Measurements from ENCODE around the gene EIF4G1. TPM values are rescaled to one million over a fixed set of nuclear protein-coding genes. Genes with fewer than 3 reads are reported as not detected.

EIF4G1 gene
- total and polyA plus RNA-seq, 2 of the 4 experiments (the other 2 are of a cell fraction), result 225 to 274 TPM

- intact Hi-C loops (cut with micrococcal nuclease) (no loop called here), in situ Hi-C loops (cut with MboI; ENCODE audit: low sequenced_read_pairs) (no loop called here), dilution Hi-C loops (cut with HindIII; ENCODE audit: low sequenced_read_pairs, unreplicated experiment) (no loop called here)
- ChIA-PET CTCF (interaction anchor here (1.3 kb wide), 1 partner anchor 19 kb away, joined by 3 read pairs; no protein-coding TSS in a partner anchor), POLR2A (ENCODE audit: unreplicated experiment) (interaction anchor here (2.2 kb wide), 1 partner anchor 23 kb away, joined by 5 read pairs; no protein-coding TSS in a partner anchor)
- H4K8ac ChIP-seq (ENCODE audit: low read depth in 2 of 2, low read length in 2 of 2), result peak overlapping the region in 1 of 2 experiments; percentile 48; a peak in 1 of 4 replicates
- H4K5ac ChIP-seq (ENCODE audit: low read depth, low read length), result no peak overlapping the region
- peak overlapping the region; percentile 7; the same call in 1 of the 2 replicates for H3K4me3 ChIP-seq (ENCODE audit: insufficient read depth, low read depth, low read length)
- H3K27ac ChIP-seq (ENCODE audit: insufficient read depth, low read length), result peak overlapping the region; percentile 24
- no peak overlapping the region; the same call in 1 of the 2 replicates for H2BK120ac ChIP-seq (ENCODE audit: low read depth, low read length)
- peaks cover 45% of the 10 kb centered on the region for H4K20me1 ChIP-seq (ENCODE audit: insufficient read depth, low read length)
- H2BK15ac ChIP-seq (ENCODE audit: low read depth, low read length), result no peak overlapping the region
- H3K14ac ChIP-seq (replicated peaks; ENCODE audit: low read depth, low read length), result 0 out of 2 replicates have a peak overlapping the region, but pooled peaks have one; percentile 19
- no peak overlapping the region for H4K91ac ChIP-seq (ENCODE audit: insufficient read depth, low read depth, low read length)
- no peak overlapping the region for H3K18ac ChIP-seq (ENCODE audit: low read depth, low read length)
- peak overlapping the region; percentile 84 for H2AK5ac ChIP-seq (ENCODE audit: low read depth, low read length)
- 0% methylated on average over 20 of the region's 37 CpGs; no CpG with 5 or more reads in 1 of the 2 experiments for WGBS, 2 experiments (ENCODE audit: extremely low coverage in 2 of 2, insufficient read length in 1 of 2)
- H3K9ac ChIP-seq (ENCODE audit: low read depth, low read length), result peak overlapping the region; percentile 30; the same call in 1 of the 2 replicates
- H2AK9ac ChIP-seq (replicated peaks; ENCODE audit: low read depth, low read length, poor library complexity), result peak overlapping the region; percentile 81
- H3K4me2 ChIP-seq (ENCODE audit: low read depth, low read length), result peak overlapping the region; percentile 37
- H2AFZ ChIP-seq (replicated peaks; ENCODE audit: low read length, poor library complexity), result peak overlapping the region; percentile 82
- no TSS peak for BruUV-seq (replicated peaks)
- H3K36me3 ChIP-seq (ENCODE audit: control insufficient read depth, insufficient read depth, low read length), result peaks cover 30% of the 10 kb centered on the region
- H3K56ac ChIP-seq (ENCODE audit: extremely low read depth, insufficient read depth, low read length), result no peak overlapping the region
- DNase-seq (peak; percentile 87), ATAC-seq (ENCODE audit: low read depth) (peak; percentile 22)
- 0 out of 2 replicates have a peak overlapping the region, but pooled peaks have one; percentile 22 for H2BK20ac ChIP-seq (ENCODE audit: low read depth, low read length)
- peaks cover 25% of the 10 kb centered on the region for H3K9me1 ChIP-seq (ENCODE audit: insufficient read depth, low read length)
- H2BK5ac ChIP-seq (ENCODE audit: low read depth, low read length, poor library complexity, severe bottlenecking), result peak overlapping the region; percentile 27
- peak overlapping the region; percentile 68; the same call in 1 of the 2 replicates for H3K23ac ChIP-seq (ENCODE audit: low read depth, low read length)
- H3K9me3 ChIP-seq (ENCODE audit: control insufficient read depth, insufficient read depth, low read length), result no peaks in the 10 kb centered on the region
- peaks cover 36% of the 10 kb centered on the region for H3K4me1 ChIP-seq (ENCODE audit: control insufficient read depth, insufficient read depth, low read length)
- H3K27me3 ChIP-seq (ENCODE audit: control insufficient read depth, insufficient read depth, low read length), result no peaks in the 10 kb centered on the region
- peaks cover 18 to 86% of the 10 kb centered on the region in 2 experiments; a peak in 3 of 4 replicates for H3K79me1 ChIP-seq (ENCODE audit: low read depth in 1 of 2, low read length in 2 of 2)
- H3K4ac ChIP-seq (ENCODE audit: low read depth, low read length), result peak overlapping the region; percentile 62; the same call in 1 of the 2 replicates
- TF ChIP-seq FOS (IDR thresholded peaks at IDR 0.05; ENCODE audit: low read depth, low read length) (no peak), USF2 (IDR thresholded peaks at IDR 0.05; ENCODE audit: low read depth, low read length) (no peak), RFX5 (IDR thresholded peaks at IDR 0.05; ENCODE audit: low read depth, low read length) (peak; percentile 84), MXI1 (IDR thresholded peaks at IDR 0.05; ENCODE audit: borderline replicate concordance, low read depth, low read length) (peak; percentile 86), POLR2A (IDR thresholded peaks at IDR 0.05; ENCODE audit: low read depth, low read length) (no peak), ELK1 (IDR thresholded peaks at IDR 0.05; ENCODE audit: borderline replicate concordance, low read depth, low read length) (no peak), RCOR1 (IDR thresholded peaks at IDR 0.05; ENCODE audit: insufficient replicate concordance, low read length) (no peak), SMC3 (IDR thresholded peaks at IDR 0.05; ENCODE audit: low read depth, low read length) (peak; percentile 11; the same call in 1 of the 2 replicates), RAD21 (IDR thresholded peaks at IDR 0.05; ENCODE audit: low read length) (no peak), MAZ (IDR thresholded peaks at IDR 0.05; ENCODE audit: borderline replicate concordance, low read depth, low read length) (0 out of 2 replicates have a peak, but pooled peaks have one; percentile 20), MAFK (IDR thresholded peaks at IDR 0.05; ENCODE audit: low read depth, low read length) (peak; percentile 78), CTCF (conservative IDR thresholded peaks at IDR 0.05; ENCODE audit: low read depth, low read length) (0 out of 2 replicates have a peak, but pooled peaks have one; percentile 9), BHLHE40 (IDR thresholded peaks at IDR 0.05; ENCODE audit: low read depth, low read length) (peak; percentile 39; the same call in 1 of the 2 replicates), CHD1 (IDR thresholded peaks at IDR 0.05; ENCODE audit: low read depth, low read length) (no peak), NFE2L2 (IDR thresholded peaks at IDR 0.05; ENCODE audit: low read depth, low read length) (no peak)
These were observed 24.1 kb downstream of the EIF4G1 start for GRCh38 chr3:184338511-184338945.

All from IMR-90 (cell line).